Uterine smooth muscle cell (primary cell): ENCODE results near the gene DPPA3. TPM values are rescaled to one million over a fixed set of nuclear protein-coding genes. Genes with fewer than 3 reads are reported as not detected.

Source experiments
- total RNA-seq: library from RNA; depleted of rRNA; stranded (reverse); fragments of >200 nt; gene quantifications from 2 replicates; pipeline ENCODE4 v1.2.3, GENCODE V29; 2014

Gene DPPA3
- not detected in 2 replicates for total RNA-seq

DNA sequence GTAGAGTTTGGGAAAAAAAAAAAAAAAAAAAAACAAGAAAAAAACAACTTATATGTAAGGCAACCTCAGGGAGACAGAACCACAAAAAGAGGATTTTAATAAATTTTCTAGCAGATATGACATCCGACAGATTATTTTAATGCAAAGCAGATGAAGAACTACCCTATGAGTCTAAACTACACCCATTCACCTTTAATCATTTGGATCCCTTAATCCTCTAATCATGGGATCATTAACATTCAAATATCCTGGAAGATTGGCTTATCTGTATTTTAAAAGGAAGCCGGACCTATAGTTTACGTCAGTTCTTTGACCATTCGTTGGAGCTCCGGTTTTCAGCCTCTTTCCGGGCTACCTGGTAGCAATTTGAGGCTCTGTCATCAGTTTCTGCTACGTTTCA lies at the start of gene DPPA3:
TSS of gene DPPA3 (plus strand) at position 301 of the 400 bp plus-strand sequence. CDS start 138 bp downstream, outside the sequence.

DNA sequence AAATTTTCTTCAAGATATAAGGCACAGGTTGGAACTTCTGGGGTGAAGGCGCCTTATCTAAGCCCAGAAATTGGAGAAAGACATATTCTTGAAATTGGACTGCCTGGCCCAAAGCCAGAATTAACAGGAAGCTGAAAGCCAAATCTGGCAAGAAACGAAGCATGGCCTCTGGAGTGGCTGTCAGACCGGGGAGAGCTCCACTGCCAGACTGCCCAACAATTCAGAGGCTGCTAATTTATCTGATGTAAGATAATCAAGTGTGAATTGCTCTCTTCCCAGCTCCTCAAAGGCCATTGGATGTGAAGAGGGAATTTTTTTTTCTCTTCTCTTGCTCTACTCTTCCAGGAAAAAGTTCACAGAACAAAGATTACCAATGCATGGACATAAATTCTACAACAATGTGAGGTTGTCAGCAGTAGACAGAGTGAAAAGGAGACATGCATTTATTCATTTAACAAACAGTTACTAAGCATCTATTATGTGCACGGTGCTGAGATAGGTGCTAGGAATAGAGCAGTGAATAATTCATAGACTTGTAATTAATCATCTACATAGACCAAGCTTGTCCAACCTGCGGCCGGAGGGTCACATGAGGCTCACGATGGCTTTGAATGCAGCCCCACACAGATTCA lies 15.6 kb upstream of the DPPA3 start, which contains the start of gene GDF3:
TSS of gene GDF3 (minus strand) at position 210 of the 632 bp plus-strand sequence. CDS start at position 163, 47 bp downstream.

DNA sequence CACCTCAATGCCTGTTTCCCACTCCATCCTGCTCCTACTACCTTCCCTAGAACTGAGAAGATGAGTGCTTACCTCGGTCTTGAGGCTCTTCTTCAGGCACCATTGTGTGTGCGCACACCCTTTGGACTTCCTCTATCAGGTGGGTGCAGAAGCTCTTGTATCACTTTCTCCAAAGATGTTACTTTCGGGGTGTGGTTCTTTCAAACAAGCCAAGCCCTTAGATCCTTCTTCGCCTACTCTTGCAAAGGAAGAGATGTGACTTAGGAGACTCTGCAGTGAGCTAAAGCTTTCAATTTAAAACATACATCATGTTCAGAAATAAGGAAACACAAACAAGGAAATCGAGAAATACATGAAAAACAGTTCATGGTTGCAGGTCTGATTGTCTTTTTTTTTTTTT lies 36.0 kb downstream of the DPPA3 start, which contains the start of gene CLEC4C:
TSS of gene CLEC4C (minus strand) at position 130 of the 400 bp plus-strand sequence. CDS start at position 103, 27 bp downstream.

Other genes starting within 250 kb of the DPPA3 start
- gene CD163, start 207.7 kb upstream of the DPPA3 start, total RNA-seq, result not detected in 2 replicates
- gene APOBEC1, start 45.5 kb upstream of the DPPA3 start, total RNA-seq, result not detected in 2 replicates
- gene GDF3, start 15.7 kb upstream of the DPPA3 start, total RNA-seq, result not detected in 2 replicates
- not detected in 2 replicates for gene CLEC4C, start 35.9 kb downstream of the DPPA3 start, total RNA-seq
- gene NANOGNB, start 53.8 kb downstream of the DPPA3 start, total RNA-seq, result not detected in 2 replicates
- gene NANOG, start 78.0 kb downstream of the DPPA3 start, total RNA-seq, result not detected in 2 replicates
- gene SLC2A14, start 161.5 kb downstream of the DPPA3 start, total RNA-seq, result 0.11 and 1.1 TPM in 2 replicates
- gene SLC2A3, start 224.8 kb downstream of the DPPA3 start, total RNA-seq, result 129 and 132 TPM in 2 replicates